LNCaP clone FGC (cell line): ENCODE measurements around the gene SNX15.
"Not testable (repeated sequence)": the region's sequence is repeated elsewhere in the genome, so short reads cannot be mapped to it uniquely, and the experiment has no call there.

Experiments used
- DNase-seq: peaks from one replicate; pipeline ENCODE4 v3.0.0-alpha.2; 2011; ENCODE audit warnings: low read depth
- H3K4me3 ChIP-seq: 2 replicates; pipeline ENCODE4 v1.5.1; 2011; ENCODE audit warnings: mild to moderate bottlenecking, low read depth, low read length, control low read depth
- CTCF ChIP-seq: IDR thresholded peaks from 2 replicates; pipeline ENCODE4 v1.5.1; 2012; ENCODE audit warnings: mild to moderate bottlenecking; ENCODE audit not compliant: control insufficient read depth, insufficient read depth; ENCODE audit errors: extremely low read depth

The SNX15 gene

GRCh38 chr11:65017937-65018336 lies 9.3 kb upstream of the SNX15 start:
- no peak overlapping the region for H3K4me3 ChIP-seq
- no peak for TF ChIP-seq CTCF
- DNase-seq = no peak

GRCh38 chr11:65019824-65020223 lies 7.4 kb upstream of the SNX15 start:
- no peak for DNase-seq
- TF ChIP-seq CTCF = no peak
- no peak overlapping the region for H3K4me3 ChIP-seq

- no peak overlapping the region for H3K4me3 ChIP-seq
- no peak for TF ChIP-seq CTCF
- no peak for DNase-seq
Measured at GRCh38 chr11:65021003-65021402, 6.2 kb upstream of the SNX15 start.

- H3K4me3 ChIP-seq = no peak overlapping the region
- DNase-seq = no peak
- TF ChIP-seq CTCF = no peak
Measured at GRCh38 chr11:65021509-65021908, 5.7 kb upstream of the SNX15 start.

- DNase-seq = not testable (repeated sequence)
Measured at GRCh38 chr11:65023502-65023901, 3.7 kb upstream of the SNX15 start.

GRCh38 chr11:65026810-65027209 lies 429 bp upstream of the SNX15 start:
- no peak for TF ChIP-seq CTCF
- DNase-seq = no peak
- peak overlapping the region; percentile 47 for H3K4me3 ChIP-seq

More at GRCh38 chr11:65023502-65023901, 3.7 kb upstream of the SNX15 start:
- H3K4me3 ChIP-seq = not testable (repeated sequence)

GRCh38 chr11:65032216-65032615 lies 5.0 kb downstream of the SNX15 start:
- H3K4me3 ChIP-seq = no peak overlapping the region
- no peak for TF ChIP-seq CTCF

GRCh38 chr11:65034423-65034822 lies 7.2 kb downstream of the SNX15 start:
- H3K4me3 ChIP-seq = no peak overlapping the region
- TF ChIP-seq CTCF = no peak
- no peak for DNase-seq

More at GRCh38 chr11:65032216-65032615, 5.0 kb downstream of the SNX15 start:
- no peak for DNase-seq
